HUDEP-2 (cell line): Measurements from ENCODE around the gene PTPN3.

Source experiments
- DNase-seq, 76 experiments: peaks; one replicate each; lab custom pipeline; 2025; ENCODE audit not compliant: unreplicated experiment in 76 of 76; lab: John Stamatoyannopoulos, UW

Gene PTPN3

DNA sequence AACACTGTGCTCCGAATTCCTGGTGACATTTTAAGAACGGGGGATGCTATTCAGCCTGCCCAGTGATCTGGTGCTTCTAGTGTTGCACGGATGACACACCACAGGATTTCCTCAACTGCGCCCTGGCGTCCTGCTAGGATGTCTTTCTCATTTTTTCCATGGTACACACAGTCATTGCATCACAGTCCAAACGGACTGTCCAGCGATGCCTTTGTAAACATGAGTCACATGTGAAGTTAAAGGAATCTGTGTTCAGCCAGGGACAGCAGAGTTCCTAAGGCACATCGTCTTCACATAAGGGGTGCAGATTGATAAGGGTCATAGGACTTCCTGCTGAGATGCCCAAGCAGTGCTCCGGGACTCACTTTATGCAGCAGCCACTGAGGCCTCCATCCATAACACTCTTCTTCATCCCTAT lies 9.3 kb upstream of the PTPN3 start:
- DNase-seq = no peak

DNA sequence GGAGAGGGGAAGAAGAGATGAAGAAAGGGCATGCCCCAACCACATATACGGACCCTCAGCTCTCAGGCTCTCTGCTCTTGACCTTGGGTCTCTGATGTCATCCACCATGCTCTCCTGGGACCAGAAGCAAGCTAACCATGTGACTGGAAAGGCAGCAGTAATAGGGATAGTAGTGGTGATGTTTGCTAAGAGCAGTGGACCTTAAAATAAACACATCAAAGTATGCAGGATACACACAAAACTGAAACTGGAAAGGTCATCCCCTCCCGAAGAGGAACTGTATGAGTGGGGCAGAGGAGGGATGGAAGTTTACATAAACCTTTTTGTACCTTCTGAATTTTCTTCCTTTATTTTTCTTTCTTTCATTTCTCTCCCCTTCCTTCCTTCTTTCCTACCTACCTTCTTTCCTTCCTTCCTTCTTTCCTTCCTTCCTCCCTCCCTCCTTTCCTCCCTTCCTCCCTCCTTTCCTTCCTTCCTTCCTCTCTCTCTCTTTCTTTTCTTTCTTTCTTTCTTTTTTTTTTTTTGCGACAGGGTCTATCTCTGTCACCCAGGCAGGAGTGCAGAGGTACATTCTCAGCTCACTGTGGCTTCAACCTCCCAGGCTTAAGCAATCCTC lies 8.1 kb upstream of the PTPN3 start:
- no peak for DNase-seq

- no peak for DNase-seq
Measured at GRCh38 chr9:109504689-109505088, 6.6 kb upstream of the PTPN3 start.

DNA sequence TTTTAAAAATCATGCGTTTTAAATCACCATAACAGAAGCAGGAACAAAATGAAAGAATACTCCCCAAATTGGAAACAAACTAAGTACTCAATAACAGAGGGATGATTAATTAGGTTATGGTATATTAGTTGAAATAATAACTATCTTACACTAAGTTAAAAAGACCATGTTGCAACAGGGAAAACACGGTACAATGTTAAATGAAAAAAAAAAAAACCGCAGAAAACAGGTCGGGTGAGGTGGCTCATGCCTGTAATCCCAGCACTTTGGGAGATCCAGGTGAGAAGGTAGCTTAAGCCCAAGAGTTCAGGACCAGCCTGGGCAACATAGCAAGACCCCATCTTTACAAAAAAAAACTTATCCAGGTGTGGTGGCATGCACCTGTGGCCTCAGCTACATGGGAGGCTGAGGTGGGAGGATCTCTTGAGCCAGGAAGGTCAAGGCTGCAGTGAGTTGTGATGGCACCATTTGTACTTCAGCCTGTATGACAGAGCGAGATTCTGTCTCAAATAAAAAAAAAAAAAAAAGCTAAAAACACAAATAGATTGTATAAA lies 2.4 kb upstream of the PTPN3 start:
- DNase-seq = no peak

DNA sequence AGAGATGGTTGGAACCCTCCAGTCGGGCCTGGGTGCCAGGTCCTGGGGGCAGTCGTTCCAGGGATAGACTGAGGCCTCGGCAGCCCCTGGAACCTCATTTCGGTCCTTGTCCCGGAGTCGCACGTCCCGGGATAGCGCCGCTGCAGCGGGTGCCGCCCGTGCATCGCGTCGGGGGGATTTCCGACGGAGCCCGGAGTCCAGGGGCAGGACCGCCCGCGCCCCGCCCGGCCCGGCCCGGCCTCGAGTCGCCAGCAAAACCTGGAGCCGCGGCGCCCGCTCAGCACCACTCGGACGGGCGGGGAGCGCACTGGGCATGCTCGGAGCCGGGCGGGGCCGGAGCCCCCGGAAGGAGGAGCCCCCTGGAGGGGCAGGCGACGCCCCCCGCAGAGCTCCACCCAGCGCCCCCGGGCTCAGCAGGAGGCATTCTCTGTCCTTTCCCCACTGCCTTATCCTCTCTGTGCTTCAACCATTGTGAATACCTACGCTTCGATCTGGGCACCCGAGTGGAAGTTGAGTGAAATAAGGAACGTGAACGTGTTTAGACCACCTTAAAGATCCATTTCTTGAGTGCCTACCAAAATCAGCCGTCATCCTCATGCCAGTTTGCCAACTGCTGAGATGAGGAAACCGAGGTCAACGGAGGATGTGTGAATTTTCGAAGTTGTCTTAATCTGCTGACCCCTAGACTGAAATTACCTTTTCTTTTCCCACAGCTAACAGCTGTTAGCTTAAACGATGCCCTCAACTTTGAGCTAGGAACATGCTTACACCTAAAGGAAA lies 1.7 kb upstream of the PTPN3 start:
- no peak for DNase-seq

DNA sequence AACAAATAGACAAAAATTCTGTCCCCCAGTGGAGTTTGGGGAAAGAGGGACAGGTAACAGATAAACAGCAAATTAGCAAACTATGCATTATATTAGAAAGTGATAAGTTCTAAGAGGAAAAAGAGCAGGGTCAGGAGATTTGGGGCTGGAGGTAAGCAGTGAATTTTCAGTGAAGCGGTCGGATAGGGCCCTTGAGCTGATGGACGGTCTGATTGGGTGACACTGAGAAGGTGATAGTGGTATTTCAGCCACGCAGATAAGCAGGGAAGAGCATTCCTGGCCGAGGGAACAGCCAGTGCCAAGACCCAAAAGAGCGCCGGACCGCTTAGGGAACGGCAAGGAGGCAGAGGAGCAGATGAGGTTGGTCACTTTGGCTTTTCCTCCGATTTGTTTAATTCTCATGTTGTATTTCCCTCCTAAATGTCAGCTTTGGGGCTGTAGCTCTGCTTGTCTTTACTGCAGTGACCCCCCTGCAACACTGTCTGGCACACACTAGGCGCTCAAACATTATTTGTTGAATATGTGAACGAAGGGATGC lies 1.1 kb upstream of the PTPN3 start:
- DNase-seq = no peak

DNA sequence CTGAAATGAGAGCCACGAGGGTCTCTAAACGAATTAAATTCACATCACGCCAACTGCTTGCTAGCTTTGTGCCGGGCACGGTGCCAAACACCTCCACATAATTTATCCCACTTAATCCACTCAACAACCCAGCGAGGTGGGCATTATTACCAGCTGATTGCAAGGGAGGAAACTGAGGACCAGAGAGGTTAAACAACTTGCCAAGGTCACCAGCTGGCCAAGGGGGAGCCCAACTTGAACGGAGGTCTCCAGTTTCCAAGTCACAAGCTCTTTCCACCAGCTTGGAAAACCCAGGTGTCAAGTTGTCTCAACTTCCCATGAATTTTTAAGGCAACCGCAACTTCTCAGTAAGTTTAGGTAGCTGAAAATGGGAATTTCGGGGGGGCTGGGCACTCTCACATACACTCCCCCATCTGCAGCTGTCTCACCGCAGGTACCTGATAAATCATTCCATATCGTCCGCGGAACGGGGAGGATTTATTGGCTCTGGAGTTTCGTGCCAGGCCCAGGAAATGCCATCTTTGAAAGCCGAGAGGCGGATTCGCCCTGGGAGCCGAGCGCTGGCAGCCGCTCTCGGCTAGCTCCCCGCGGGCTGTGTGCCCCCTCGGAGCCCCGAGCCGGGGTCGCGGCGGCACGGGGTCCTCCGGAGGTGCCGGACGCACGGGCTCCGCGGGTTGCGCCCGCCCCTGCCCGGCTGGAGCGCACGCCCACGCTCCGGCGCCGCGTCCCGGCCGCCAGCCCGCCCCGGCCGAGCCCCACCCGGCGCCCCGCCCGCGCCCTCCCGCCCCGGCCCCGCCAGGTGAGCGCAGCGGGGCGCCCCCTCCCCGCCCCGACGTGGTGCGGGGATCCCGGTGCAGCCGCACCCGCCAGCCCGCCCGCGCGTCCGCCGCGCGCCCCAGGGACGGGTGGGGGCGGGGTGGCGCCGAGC lies 617 bp downstream of the PTPN3 start:
- no peak for DNase-seq

GRCh38 chr9:109496841-109497225 lies 1.3 kb downstream of the PTPN3 start:
- no peak for DNase-seq

DNA sequence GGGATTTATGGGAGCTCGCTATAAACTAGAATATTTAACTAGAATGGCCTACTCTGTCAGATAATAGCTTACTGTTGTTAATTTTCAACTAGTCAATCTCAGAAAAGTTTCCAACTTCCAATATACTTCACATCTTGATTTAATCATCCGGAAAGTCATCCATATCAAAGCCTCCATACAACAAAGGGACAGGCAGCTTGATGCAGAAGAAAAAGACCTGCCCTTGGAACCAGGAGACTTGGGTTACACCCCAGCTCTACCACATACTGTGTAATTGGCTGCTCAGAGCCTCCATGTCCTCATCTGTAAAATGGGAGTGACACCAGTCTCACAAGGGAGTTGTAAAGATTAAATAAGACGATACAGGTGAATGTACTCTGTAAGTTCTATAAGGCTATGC lies 1.9 kb downstream of the PTPN3 start:
- DNase-seq = no peak

DNA sequence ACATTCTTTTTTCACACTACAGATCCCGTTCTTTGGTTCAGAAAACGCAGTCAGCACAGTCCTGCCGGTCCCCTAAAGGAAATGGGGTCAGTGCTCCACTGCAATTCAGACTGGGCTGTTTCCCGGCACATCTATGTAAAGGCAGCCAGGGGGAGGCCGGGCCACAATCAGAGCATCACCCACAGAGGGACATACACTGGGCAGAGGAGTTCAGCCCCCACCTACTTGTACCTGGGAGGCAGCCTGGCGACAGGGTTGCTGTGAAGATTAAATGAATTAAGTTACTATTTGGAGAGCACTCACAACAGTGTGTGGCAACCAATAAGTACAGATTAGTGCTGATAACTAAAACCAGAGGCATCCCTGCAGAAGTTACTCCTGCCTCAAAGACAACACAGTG lies 4.5 kb downstream of the PTPN3 start:
- no peak for DNase-seq

GRCh38 chr9:109491590-109491989 lies 6.5 kb downstream of the PTPN3 start:
- DNase-seq = no peak

DNA sequence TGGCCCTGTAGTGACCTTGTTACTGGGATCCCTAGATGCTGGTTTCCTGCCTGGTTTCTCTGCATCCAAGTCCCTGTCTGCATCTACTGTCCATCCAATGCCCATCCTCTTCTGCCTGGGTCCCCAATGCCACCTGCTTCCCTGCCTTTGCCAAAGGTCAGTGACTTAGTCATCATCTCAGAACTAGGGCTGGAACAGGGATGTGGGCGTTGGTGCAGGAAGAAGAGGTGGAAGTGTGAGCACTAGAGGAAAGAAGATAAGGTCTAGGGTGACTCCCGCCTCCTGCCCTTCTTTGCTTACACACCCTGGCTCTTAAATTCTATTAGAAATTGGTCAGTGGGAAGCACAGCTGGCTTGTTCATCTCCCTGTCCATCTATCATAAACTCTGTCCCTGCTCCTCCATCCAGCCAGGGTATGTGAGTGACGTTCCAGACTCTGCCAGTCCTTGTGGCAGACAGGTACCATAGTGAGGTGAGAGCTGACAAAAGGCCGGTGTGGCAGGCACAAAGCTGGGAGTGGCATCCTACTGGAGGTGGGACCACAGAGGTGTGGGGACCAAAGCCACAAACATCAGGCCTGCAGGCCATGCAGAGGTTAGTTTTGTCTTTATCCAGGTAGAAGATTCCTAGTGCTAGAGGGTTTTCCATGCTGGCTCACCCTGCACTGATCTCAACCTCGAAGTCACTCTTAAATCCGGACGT lies 9.2 kb downstream of the PTPN3 start:
- no peak for DNase-seq

- no peak for DNase-seq
Measured at GRCh38 chr9:109488351-109488750, 9.8 kb downstream of the PTPN3 start.

GRCh38 chr9:109487247-109487646 lies 10.9 kb downstream of the PTPN3 start:
- DNase-seq = no peak

DNA sequence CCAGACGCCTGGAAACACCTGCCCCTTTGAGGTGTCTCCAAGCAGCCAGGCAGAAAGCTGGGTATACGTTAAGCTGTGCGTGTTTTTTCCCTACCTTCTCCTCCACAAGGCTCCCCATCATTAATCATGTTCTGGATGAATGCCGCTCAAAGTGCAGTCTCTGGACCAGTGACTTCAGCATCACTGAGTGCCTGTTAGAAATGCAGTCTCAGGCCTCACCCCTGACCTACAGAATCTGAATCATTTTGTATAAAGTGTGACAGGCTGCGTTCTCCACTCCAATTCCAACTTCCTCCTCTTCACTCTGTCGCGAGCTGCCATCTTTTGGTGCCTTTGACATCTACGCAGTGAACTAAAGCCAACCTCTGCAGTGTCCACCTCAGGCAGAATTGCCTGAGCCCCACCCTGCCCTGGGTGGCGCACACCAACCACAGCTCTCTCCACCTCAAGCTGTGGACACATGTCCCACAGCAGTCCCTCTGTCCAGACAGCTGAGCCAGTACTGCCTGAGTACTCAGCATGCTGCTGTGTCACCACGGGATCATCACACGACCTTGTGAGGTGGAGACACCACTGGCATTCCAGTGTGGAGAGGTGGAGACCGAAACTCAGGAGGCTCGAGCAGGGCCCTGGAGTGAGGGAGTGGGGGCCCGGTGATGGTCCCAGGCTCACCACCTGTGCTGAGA lies 14.2 kb downstream of the PTPN3 start:
- no peak for DNase-seq

DNA sequence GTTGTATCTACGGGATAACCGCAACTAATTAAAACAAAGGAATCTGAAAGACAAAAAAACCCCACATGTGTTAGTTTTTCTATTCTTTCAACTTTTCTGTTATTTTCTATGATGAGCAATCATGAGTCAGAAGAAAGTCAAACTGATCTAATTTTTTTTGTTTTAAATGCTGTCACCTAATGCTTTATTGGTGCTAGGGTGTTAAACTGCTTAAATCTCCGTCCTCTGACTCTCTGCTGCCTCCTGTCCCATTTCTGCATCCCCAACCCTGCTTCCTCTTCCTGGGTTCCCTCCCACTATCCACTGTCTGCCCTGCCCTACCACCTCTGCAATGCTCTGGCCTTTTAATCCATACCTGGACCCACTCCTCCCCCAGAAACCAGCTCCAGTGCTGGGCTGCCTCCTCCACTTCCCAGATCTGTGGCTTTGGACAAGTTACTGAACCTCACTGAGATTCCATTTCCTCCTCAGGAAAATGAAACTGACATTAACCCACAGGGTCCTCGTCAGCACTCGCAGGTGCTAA lies 15.7 kb downstream of the PTPN3 start:
- DNase-seq = no peak

DNA sequence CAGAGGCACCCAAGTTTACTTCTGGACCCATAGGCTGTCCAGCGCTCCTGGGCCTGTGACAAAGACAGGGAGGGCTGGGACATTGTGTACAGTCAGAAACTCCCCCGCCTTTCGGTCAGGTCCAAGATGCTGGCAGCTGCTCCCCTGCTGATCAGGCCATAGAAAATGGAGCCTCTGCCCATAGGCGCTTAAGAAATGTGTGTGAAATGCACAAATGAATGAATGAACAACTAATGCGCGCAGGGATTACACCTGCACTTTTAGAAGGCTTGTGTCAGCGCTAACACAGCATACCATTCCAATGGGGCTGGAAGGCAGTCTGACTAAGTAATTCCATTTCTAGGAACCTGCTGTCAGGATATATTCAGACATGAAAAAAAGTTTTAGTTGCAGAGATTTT lies 16.3 kb downstream of the PTPN3 start:
- DNase-seq = no peak

- DNase-seq = no peak
Measured at GRCh38 chr9:109479822-109480221, 18.3 kb downstream of the PTPN3 start.

DNA sequence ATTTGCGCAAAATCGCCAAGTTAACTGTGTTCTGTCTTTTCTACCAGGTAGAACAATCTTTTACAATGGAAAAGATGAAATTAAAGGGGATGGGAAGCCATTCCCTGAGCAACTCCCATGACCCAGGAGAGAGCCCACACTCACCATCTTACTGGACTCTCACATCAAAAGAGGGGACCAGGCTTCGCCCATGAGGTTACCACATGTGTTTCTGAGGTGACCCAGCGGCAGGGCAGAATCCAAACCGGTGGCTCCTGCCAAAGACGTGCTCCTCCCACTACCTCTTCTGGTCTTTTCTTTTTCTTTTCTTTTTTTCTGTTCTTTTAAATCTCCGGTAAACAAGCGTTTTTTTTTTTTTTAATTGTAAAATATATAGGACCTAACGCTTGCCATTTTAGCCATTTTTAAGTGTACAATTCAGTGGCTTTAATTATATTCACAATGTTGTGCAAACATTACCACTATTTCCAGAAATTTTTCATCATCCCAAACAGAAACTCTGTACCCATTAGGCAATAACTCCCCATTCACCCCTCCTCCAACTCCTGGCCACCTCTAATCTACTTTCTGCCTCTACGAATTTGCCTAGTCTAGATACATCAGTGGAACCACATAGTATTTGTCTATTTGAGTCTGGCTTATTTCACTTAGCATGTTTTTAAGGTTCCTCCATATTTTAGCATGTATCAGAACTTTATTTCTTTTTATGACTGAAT lies 19.3 kb downstream of the PTPN3 start:
- DNase-seq = no peak
